WTC11 (cell line): ENCODE measurements around the gene NUP85. TPM values are rescaled to one million over a fixed set of nuclear protein-coding genes. Genes with fewer than 3 reads are reported as not detected.

Source experiments
- ATAC-seq: fragments of 200-7000 bp; cut with Tn5 transposase; 2 replicates; pipeline ENCODE4 v1.10.0; 2021; ENCODE audit warnings: mild to moderate bottlenecking, moderate library complexity
- CTCF ChIA-PET: fragments of 300-600 bp; sonication (Branson Sonifier 250); formaldehyde crosslinking; loops from one replicate; lab custom pipeline; 2021; ENCODE audit warnings: antibody characterized with exemption; lab: Charles Lee
- POLR2A ChIA-PET: fragments of 350-600 bp; sonication (Branson Sonifier 250); formaldehyde crosslinking; loops from one replicate; lab custom pipeline; 2021; ENCODE audit warnings: antibody characterized with exemption; lab: Charles Lee
- DNase-seq: peaks from one replicate; pipeline ENCODE4 v3.0.0; 2021; ENCODE audit warnings: low spot score
- H3K27ac Mint-ChIP-seq: 2 replicates; pipeline ENCODE4 v1.8.0; 2021; ENCODE audit warnings: mixed read lengths
- H3K27me3 Mint-ChIP-seq: 2 replicates; pipeline ENCODE4 v1.8.0; 2021; ENCODE audit warnings: low read depth, mild to moderate bottlenecking, moderate library complexity, mixed read lengths
- H3K36me3 Mint-ChIP-seq: 2 replicates; pipeline ENCODE4 v1.8.0; 2021; ENCODE audit warnings: mixed read lengths
- H3K4me1 Mint-ChIP-seq: 2 replicates; pipeline ENCODE4 v1.8.0; 2022; ENCODE audit warnings: mixed read lengths
- H3K4me3 Mint-ChIP-seq: 2 replicates; pipeline ENCODE4 v1.8.0; 2021; ENCODE audit warnings: mild to moderate bottlenecking, moderate library complexity, mixed read lengths
- H3K9me3 Mint-ChIP-seq: 2 replicates; pipeline ENCODE4 v1.8.0; 2021; ENCODE audit warnings: mixed read lengths
- ATF1 ChIP-seq: sonication (generic); formaldehyde crosslinking; IDR thresholded peaks from 2 replicates; pipeline ENCODE4 v1.8.1; 2023; ENCODE audit warnings: mild to moderate bottlenecking, moderate library complexity, missing genetic modification reagents
- ELF4 ChIP-seq: sonication (generic); formaldehyde crosslinking; IDR thresholded peaks from 2 replicates; pipeline ENCODE4 v1.8.1; 2022; ENCODE audit warnings: low read depth, mild to moderate bottlenecking, moderate library complexity, missing genetic modification reagents
- GRHL2 ChIP-seq: fragments of 250-450 bp; sonication (Bioruptor Pico); IDR thresholded peaks from 2 replicates; pipeline ENCODE4 v1.8.0; 2022; ENCODE audit warnings: mild to moderate bottlenecking, moderate library complexity; ENCODE audit not compliant: insufficient replicate concordance, severe bottlenecking
- NFATC4 ChIP-seq: fragments of 250-450 bp; sonication (Bioruptor Pico); IDR thresholded peaks from 2 replicates; pipeline ENCODE4 v1.9.0; 2021; ENCODE audit warnings: mild to moderate bottlenecking
- NFYB ChIP-seq: sonication (generic); formaldehyde crosslinking; conservative IDR thresholded peaks from 2 replicates; pipeline ENCODE4 v1.8.0; 2022; ENCODE audit warnings: low read depth, missing genetic modification reagents
- NR1H2 ChIP-seq: sonication (generic); formaldehyde crosslinking; IDR thresholded peaks from 2 replicates; pipeline ENCODE4 v1.9.0; 2021; ENCODE audit warnings: mild to moderate bottlenecking, moderate library complexity, missing genetic modification reagents
- NR2C2 ChIP-seq: sonication (generic); formaldehyde crosslinking; IDR thresholded peaks from 2 replicates; pipeline ENCODE4 v1.8.0; 2022; ENCODE audit warnings: mild to moderate bottlenecking, missing genetic modification reagents
- SMAD4 ChIP-seq: sonication (generic); formaldehyde crosslinking; IDR thresholded peaks from 2 replicates; pipeline ENCODE4 v1.8.0; 2022; ENCODE audit warnings: mild to moderate bottlenecking, missing genetic modification reagents
- TCF7 ChIP-seq: sonication (generic); formaldehyde crosslinking; IDR thresholded peaks from 2 replicates; pipeline ENCODE4 v1.8.0; 2022; ENCODE audit warnings: mild to moderate bottlenecking, low read depth, missing genetic modification reagents, moderate library complexity
- TEAD4 ChIP-seq: sonication (generic); formaldehyde crosslinking; IDR thresholded peaks from 2 replicates; pipeline ENCODE4 v1.8.0; 2022; ENCODE audit warnings: mild to moderate bottlenecking, missing genetic modification reagents
- ZNF317 ChIP-seq: sonication (generic); formaldehyde crosslinking; IDR thresholded peaks from 2 replicates; pipeline ENCODE4 v1.8.1; 2023; ENCODE audit warnings: low read depth, mild to moderate bottlenecking, moderate library complexity, missing genetic modification reagents, borderline replicate concordance
- ZNF396 ChIP-seq: fragments of 250-450 bp; sonication (Bioruptor Pico); IDR thresholded peaks from 2 replicates; pipeline ENCODE4 v1.8.0; 2021; ENCODE audit warnings: mild to moderate bottlenecking, moderate library complexity, borderline replicate concordance
- ZNF416 ChIP-seq: fragments of 250-450 bp; sonication (Bioruptor Pico); IDR thresholded peaks from 2 replicates; pipeline ENCODE4 v1.9.0; 2021; ENCODE audit warnings: mild to moderate bottlenecking, inconsistent platforms
- ZNF671 ChIP-seq: fragments of 250-450 bp; sonication (Bioruptor Pico); IDR thresholded peaks from 2 replicates; pipeline ENCODE4 v1.8.0; 2021; ENCODE audit warnings: mild to moderate bottlenecking
- total RNA-seq: library from RNA; stranded (reverse); gene quantifications from 3 replicates; pipeline ENCODE4 v1.2.3, GENCODE V29; 2021
- TF ChIP-seq, protein P1 (sequence below): sonication (generic); formaldehyde crosslinking; IDR thresholded peaks from 2 replicates; pipeline ENCODE4 v1.8.1; 2023; ENCODE audit warnings: mild to moderate bottlenecking, moderate library complexity, missing genetic modification reagents
- TF ChIP-seq, protein P2 (sequence below): sonication (generic); formaldehyde crosslinking; IDR thresholded peaks from 2 replicates; pipeline ENCODE4 v1.8.1; 2022; ENCODE audit warnings: missing genetic modification reagents, borderline replicate concordance
- TF ChIP-seq, protein P3 (sequence below): sonication (generic); formaldehyde crosslinking; IDR thresholded peaks from 2 replicates; pipeline ENCODE4 v1.8.1; 2022; ENCODE audit warnings: mild to moderate bottlenecking, missing genetic modification reagents, moderate library complexity, borderline replicate concordance
- TF ChIP-seq, protein P4 (sequence below): fragments of 250-450 bp; sonication (Bioruptor Pico); IDR thresholded peaks from 2 replicates; pipeline ENCODE4 v1.9.0; 2021; ENCODE audit warnings: mild to moderate bottlenecking
- TF ChIP-seq, protein P5 (sequence below): fragments of 200-600 bp; IDR thresholded peaks from 2 replicates; pipeline ENCODE4 v1.8.0; 2022; ENCODE audit warnings: antibody characterized with exemption
- TF ChIP-seq, protein P6 (sequence below): sonication (generic); formaldehyde crosslinking; IDR thresholded peaks from 2 replicates; pipeline ENCODE4 v1.8.0; 2022; ENCODE audit warnings: missing genetic modification reagents

Gene NUP85
- total RNA-seq, 1 experiment from 2014 or later, result 109 TPM

DNA sequence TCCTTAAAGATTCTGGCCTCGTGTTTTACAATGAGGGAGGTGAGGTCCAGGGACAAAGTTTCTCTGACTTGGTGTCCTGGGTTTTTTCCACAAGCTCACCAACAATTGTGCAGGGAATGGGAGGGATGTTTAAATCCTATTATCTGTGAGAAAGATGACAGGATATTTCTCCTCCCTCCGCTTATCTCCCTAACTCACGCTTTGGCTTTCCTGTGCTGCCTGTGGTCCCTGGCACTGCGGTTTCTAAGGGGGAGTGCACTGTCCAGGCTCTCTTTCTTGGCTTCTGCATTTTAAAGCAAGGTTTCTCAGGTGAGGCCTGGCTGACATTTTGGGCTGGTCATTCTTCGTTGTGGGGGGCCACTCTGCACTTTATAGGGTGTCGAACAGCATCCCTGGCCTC is 39.5 kb downstream of the NUP85 start:
- POLR2A ChIA-PET, result no interaction called here
- TF ChIP-seq GRHL2, result no peak
- TF ChIP-seq, protein P1, sequence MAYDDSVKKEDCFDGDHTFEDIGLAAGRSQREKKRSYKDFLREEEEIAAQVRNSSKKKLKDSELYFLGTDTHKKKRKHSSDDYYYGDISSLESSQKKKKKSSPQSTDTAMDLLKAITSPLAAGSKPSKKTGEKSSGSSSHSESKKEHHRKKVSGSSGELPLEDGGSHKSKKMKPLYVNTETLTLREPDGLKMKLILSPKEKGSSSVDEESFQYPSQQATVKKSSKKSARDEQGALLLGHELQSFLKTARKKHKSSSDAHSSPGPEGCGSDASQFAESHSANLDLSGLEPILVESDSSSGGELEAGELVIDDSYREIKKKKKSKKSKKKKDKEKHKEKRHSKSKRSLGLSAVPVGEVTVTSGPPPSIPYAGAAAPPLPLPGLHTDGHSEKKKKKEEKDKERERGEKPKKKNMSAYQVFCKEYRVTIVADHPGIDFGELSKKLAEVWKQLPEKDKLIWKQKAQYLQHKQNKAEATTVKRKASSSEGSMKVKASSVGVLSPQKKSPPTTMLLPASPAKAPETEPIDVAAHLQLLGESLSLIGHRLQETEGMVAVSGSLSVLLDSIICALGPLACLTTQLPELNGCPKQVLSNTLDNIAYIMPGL (CRISPR knock-in tag), result no peak
- no peak for TF ChIP-seq NFYB (CRISPR knock-in tag)
- TF ChIP-seq NR1H2, result no peak
- no peak for TF ChIP-seq TCF7 (CRISPR knock-in tag)
- no peak for TF ChIP-seq ZNF396 (CRISPR knock-in tag)
- TF ChIP-seq, protein P2, sequence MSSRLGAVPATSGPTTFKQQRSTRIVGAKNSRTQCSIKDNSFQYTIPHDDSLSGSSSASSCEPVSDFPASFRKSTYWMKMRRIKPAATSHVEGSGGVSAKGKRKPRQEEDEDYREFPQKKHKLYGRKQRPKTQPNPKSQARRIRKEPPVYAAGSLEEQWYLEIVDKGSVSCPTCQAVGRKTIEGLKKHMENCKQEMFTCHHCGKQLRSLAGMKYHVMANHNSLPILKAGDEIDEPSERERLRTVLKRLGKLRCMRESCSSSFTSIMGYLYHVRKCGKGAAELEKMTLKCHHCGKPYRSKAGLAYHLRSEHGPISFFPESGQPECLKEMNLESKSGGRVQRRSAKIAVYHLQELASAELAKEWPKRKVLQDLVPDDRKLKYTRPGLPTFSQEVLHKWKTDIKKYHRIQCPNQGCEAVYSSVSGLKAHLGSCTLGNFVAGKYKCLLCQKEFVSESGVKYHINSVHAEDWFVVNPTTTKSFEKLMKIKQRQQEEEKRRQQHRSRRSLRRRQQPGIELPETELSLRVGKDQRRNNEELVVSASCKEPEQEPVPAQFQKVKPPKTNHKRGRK (CRISPR knock-in tag), result no peak
- no peak for TF ChIP-seq ATF1 (CRISPR knock-in tag)
- TF ChIP-seq ZNF317 (CRISPR knock-in tag), result no peak
- DNase-seq (no peak), ATAC-seq (no peak)
- Mint-ChIP-seq H3K4me1 (peaks cover 10% of the 10 kb centered on the region), H3K4me3 (no peak overlapping the region), H3K36me3 (peaks cover 37% of the 10 kb centered on the region), H3K27ac (no peak overlapping the region), H3K9me3 (no peaks in the 10 kb centered on the region), H3K27me3 (no peaks in the 10 kb centered on the region)
- CTCF ChIA-PET, result no interaction called here

DNA sequence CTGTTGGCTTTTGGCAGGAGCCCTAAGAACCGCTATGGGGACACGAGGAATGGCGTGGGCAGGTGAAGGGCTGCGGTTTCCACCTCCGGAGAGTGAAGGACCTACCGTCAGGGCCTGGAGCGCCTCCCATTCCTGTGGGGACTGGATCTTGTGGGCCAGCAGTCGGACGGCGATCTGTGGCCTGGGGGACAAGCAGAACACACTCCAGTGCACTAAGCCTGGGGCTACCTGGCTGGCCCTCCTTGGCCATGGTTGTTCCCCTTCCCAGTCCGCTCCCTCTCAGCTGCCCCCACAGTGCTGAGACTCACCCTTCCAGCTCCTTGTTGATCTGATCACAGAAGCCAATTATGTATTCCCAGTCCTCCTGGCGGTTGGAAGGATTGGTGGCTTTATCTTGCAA is 40.9 kb downstream of the NUP85 start:
- no peak for DNase-seq
- CTCF ChIA-PET, result interaction anchor here (1.0 to 5.6 kb wide), 3 partner anchors 9 to 147 kb away, joined by 3 to 39 read pairs (median 4); partner anchors contain the start of gene MIF4GD
- H3K27ac Mint-ChIP-seq, result 0 out of 2 replicates have a peak overlapping the region, but pooled peaks have one; percentile 26
- peaks cover 37% of the 10 kb centered on the region for H3K36me3 Mint-ChIP-seq
- TF ChIP-seq, protein P3, sequence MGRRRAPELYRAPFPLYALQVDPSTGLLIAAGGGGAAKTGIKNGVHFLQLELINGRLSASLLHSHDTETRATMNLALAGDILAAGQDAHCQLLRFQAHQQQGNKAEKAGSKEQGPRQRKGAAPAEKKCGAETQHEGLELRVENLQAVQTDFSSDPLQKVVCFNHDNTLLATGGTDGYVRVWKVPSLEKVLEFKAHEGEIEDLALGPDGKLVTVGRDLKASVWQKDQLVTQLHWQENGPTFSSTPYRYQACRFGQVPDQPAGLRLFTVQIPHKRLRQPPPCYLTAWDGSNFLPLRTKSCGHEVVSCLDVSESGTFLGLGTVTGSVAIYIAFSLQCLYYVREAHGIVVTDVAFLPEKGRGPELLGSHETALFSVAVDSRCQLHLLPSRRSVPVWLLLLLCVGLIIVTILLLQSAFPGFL, result no peak
- no peak for TF ChIP-seq ZNF416 (CRISPR knock-in tag)
- TF ChIP-seq GRHL2, result no peak
- TF ChIP-seq ATF1 (CRISPR knock-in tag), result no peak
- TF ChIP-seq NFATC4 (CRISPR knock-in tag), result no peak
- TF ChIP-seq ZNF671 (CRISPR knock-in tag), result no peak
- TF ChIP-seq TEAD4 (CRISPR knock-in tag), result no peak
- TF ChIP-seq NR2C2 (CRISPR knock-in tag), result no peak
- TF ChIP-seq ELF4 (CRISPR knock-in tag), result no peak
- TF ChIP-seq SMAD4 (CRISPR knock-in tag), result no peak
- TF ChIP-seq, protein P4, sequence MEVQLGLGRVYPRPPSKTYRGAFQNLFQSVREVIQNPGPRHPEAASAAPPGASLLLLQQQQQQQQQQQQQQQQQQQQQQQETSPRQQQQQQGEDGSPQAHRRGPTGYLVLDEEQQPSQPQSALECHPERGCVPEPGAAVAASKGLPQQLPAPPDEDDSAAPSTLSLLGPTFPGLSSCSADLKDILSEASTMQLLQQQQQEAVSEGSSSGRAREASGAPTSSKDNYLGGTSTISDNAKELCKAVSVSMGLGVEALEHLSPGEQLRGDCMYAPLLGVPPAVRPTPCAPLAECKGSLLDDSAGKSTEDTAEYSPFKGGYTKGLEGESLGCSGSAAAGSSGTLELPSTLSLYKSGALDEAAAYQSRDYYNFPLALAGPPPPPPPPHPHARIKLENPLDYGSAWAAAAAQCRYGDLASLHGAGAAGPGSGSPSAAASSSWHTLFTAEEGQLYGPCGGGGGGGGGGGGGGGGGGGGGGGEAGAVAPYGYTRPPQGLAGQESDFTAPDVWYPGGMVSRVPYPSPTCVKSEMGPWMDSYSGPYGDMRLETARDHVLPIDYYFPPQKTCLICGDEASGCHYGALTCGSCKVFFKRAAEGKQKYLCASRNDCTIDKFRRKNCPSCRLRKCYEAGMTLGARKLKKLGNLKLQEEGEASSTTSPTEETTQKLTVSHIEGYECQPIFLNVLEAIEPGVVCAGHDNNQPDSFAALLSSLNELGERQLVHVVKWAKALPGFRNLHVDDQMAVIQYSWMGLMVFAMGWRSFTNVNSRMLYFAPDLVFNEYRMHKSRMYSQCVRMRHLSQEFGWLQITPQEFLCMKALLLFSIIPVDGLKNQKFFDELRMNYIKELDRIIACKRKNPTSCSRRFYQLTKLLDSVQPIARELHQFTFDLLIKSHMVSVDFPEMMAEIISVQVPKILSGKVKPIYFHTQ (CRISPR knock-in tag), result no peak
- TF ChIP-seq ZNF396 (CRISPR knock-in tag), result no peak
- TF ChIP-seq, protein P5, sequence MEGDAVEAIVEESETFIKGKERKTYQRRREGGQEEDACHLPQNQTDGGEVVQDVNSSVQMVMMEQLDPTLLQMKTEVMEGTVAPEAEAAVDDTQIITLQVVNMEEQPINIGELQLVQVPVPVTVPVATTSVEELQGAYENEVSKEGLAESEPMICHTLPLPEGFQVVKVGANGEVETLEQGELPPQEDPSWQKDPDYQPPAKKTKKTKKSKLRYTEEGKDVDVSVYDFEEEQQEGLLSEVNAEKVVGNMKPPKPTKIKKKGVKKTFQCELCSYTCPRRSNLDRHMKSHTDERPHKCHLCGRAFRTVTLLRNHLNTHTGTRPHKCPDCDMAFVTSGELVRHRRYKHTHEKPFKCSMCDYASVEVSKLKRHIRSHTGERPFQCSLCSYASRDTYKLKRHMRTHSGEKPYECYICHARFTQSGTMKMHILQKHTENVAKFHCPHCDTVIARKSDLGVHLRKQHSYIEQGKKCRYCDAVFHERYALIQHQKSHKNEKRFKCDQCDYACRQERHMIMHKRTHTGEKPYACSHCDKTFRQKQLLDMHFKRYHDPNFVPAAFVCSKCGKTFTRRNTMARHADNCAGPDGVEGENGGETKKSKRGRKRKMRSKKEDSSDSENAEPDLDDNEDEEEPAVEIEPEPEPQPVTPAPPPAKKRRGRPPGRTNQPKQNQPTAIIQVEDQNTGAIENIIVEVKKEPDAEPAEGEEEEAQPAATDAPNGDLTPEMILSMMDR, result no peak
- TF ChIP-seq, protein P6, sequence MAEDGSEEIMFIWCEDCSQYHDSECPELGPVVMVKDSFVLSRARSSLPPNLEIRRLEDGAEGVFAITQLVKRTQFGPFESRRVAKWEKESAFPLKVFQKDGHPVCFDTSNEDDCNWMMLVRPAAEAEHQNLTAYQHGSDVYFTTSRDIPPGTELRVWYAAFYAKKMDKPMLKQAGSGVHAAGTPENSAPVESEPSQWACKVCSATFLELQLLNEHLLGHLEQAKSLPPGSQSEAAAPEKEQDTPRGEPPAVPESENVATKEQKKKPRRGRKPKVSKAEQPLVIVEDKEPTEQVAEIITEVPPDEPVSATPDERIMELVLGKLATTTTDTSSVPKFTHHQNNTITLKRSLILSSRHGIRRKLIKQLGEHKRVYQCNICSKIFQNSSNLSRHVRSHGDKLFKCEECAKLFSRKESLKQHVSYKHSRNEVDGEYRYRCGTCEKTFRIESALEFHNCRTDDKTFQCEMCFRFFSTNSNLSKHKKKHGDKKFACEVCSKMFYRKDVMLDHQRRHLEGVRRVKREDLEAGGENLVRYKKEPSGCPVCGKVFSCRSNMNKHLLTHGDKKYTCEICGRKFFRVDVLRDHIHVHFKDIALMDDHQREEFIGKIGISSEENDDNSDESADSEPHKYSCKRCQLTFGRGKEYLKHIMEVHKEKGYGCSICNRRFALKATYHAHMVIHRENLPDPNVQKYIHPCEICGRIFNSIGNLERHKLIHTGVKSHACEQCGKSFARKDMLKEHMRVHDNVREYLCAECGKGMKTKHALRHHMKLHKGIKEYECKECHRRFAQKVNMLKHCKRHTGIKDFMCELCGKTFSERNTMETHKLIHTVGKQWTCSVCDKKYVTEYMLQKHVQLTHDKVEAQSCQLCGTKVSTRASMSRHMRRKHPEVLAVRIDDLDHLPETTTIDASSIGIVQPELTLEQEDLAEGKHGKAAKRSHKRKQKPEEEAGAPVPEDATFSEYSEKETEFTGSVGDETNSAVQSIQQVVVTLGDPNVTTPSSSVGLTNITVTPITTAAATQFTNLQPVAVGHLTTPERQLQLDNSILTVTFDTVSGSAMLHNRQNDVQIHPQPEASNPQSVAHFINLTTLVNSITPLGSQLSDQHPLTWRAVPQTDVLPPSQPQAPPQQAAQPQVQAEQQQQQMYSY (CRISPR knock-in tag), result no peak
- TF ChIP-seq, all 79 proteins: peak for 0
- no peak for ATAC-seq
- H3K9me3 Mint-ChIP-seq, result no peaks in the 10 kb centered on the region
- H3K4me3 Mint-ChIP-seq, result no peak overlapping the region
- POLR2A ChIA-PET, result interaction anchor here (0.7 kb wide), 1 partner anchor 83 kb away, joined by 5 read pairs; no protein-coding TSS in a partner anchor
- H3K4me1 Mint-ChIP-seq, result peaks cover 17% of the 10 kb centered on the region
- no peaks in the 10 kb centered on the region for H3K27me3 Mint-ChIP-seq
